ENCODE data around the gene FAM110A. TPM values are rescaled to one million over a fixed set of nuclear protein-coding genes. Genes with fewer than 3 reads are reported as not detected.

The FAM110A gene
- polyA plus RNA-seq, 1 experiment, result 4.2 TPM

DNA sequence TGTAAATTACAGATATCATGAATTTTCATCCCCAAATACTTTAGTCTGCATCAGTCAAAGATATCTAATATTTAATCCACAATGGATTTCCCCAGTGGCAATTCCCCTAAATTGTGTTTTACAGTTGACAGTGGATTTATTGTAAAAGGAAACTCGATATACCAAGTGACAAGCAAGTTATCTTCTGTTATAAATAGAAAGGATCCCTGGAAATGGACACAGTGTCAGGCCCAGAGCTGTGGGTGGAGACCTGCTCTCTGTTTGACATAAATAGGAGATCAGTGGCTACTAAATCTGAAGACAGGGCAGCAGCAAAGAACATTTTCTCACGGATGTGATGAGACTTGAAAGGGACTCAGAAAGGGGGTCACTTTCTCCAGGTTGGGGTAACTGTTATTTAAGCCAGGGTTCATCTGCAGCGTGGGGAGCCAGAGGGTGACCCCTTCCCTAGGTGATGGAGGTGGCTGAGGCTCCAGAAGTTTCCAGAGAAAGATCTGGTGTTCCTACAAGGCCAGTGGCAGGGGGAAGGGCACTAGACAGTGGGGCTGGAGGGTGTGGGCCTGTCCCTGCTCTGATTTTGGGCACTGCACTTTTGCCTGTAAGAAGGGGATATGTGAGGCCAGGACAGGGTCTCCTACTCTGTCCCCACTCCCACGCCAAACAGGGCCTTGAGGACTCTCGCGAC is 12.3 kb upstream of the FAM110A start:
- TF ChIP-seq, protein P1, sequence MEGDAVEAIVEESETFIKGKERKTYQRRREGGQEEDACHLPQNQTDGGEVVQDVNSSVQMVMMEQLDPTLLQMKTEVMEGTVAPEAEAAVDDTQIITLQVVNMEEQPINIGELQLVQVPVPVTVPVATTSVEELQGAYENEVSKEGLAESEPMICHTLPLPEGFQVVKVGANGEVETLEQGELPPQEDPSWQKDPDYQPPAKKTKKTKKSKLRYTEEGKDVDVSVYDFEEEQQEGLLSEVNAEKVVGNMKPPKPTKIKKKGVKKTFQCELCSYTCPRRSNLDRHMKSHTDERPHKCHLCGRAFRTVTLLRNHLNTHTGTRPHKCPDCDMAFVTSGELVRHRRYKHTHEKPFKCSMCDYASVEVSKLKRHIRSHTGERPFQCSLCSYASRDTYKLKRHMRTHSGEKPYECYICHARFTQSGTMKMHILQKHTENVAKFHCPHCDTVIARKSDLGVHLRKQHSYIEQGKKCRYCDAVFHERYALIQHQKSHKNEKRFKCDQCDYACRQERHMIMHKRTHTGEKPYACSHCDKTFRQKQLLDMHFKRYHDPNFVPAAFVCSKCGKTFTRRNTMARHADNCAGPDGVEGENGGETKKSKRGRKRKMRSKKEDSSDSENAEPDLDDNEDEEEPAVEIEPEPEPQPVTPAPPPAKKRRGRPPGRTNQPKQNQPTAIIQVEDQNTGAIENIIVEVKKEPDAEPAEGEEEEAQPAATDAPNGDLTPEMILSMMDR (IDR thresholded peaks at IDR 0.05; ENCODE audit: insufficient read depth, low read depth, low read length), result no peak
- H3K27me3 ChIP-seq (ENCODE audit: control insufficient read depth, insufficient read depth, low read length), result no peaks in the 10 kb centered on the region
- DNase-seq (ENCODE audit: low read depth), result no peak
- ChIA-PET CTCF (interaction anchor here (9.6 kb wide), 1 partner anchor 134 kb away, joined by 318 read pairs; no protein-coding TSS in a partner anchor), POLR2A (no interaction called here)
- H3K36me3 ChIP-seq (ENCODE audit: control insufficient read depth, insufficient read depth, low read length), result no peaks in the 10 kb centered on the region
- H3K4me3 ChIP-seq (ENCODE audit: low read depth, low read length), result no peak overlapping the region

DNA sequence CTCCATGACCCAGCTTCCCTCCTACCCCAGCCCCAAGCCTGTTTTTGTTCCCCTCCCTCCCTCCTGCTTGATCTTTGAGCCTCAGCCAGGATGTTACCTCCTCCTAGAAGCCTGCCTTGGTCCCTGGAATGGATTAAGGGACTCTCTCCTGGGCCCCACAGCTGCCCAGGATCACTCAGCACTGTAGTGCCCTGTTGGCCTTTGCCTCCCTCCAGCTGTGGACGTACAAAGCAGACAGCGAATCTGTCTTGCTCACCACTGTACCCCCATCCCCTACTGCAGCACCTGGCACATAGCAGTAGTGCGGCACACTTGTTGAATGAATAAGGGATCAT is 11.8 kb upstream of the FAM110A start:
- ChIA-PET POLR2A (no interaction called here), CTCF (interaction anchor here (9.6 kb wide), 1 partner anchor 134 kb away, joined by 318 read pairs; no protein-coding TSS in a partner anchor)
- DNase-seq (ENCODE audit: low read depth), result no peak
- H3K36me3 ChIP-seq (ENCODE audit: control insufficient read depth, insufficient read depth, low read length), result no peaks in the 10 kb centered on the region
- H3K27me3 ChIP-seq (ENCODE audit: control insufficient read depth, insufficient read depth, low read length), result no peaks in the 10 kb centered on the region
- H3K4me3 ChIP-seq (ENCODE audit: low read depth, low read length), result no peak overlapping the region
- TF ChIP-seq, protein P1 (IDR thresholded peaks at IDR 0.05; ENCODE audit: insufficient read depth, low read depth, low read length), result no peak

DNA sequence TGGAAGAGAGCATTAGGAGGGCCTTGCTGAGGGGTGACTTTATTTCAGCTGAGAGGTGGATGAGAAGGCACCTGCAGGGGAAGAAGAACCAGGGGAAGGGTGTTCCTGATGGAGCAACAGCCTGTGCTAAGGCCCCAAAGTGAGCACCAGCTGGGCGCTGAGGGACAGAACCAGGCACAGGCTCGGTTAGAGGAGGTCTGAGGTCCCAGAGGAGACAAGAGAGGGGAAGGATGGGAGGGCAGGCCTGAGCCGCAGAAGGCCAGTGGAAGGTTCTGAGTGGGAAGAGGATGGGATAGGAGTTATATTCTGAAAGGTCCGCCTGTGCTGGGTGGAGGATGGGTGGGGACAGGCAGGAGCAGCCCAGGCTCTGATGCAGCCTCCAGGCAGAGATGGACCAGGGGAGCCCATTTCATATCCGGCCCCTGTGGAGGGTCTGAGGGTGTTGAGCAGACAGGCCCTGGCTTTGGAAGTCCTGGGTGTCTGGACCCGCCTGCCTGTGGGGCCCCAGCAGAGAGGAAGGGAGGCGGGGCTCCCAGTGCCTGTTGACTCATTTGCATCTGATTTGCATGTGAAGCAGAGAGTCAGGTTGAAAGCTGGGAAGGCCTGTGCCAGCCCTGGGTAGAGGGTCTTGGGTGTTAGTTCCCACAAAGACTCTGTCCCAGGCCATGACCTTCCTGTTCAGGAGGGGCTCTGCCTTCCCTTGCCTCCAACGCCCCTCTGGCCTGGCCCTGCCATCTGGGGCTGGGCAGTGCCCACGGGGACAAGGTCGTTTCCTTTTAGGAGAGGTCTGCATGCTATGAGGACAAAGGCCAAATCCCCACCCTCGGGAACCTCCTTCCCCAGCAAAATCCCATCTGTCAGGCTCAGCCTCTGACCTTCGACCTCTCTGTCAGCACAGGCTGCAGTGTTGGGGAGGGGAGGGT is 10.6 kb upstream of the FAM110A start:
- POLR2A ChIA-PET, result no interaction called here
- CTCF ChIA-PET, result interaction anchor here (1.3 kb wide), 1 partner anchor 132 kb away, joined by 4 read pairs; no protein-coding TSS in a partner anchor

DNA sequence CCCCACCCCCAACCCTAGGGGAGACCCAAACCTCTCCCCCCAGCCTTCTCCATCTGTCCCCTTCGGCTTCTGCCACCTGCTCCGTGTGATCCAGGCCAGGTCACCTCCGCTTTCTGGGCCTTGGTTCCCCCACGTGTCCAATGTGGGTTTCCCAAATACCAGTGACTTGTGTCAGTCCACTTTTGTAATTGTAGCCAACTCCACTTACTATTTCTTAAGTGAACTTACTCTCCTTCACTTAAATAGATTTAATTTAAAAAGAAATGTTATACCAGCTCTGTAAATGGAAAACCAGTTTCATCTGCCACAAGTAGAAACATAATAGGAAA is 10.0 kb upstream of the FAM110A start:
- Histone ChIP-seq H3K4me3 (ENCODE audit: low read depth, low read length) (no peak overlapping the region), H3K27me3 (ENCODE audit: control insufficient read depth, insufficient read depth, low read length) (no peaks in the 10 kb centered on the region), H3K36me3 (ENCODE audit: control insufficient read depth, insufficient read depth, low read length) (no peaks in the 10 kb centered on the region)
- CTCF ChIA-PET, result interaction anchor here (0.5 to 6.3 kb wide), 2 partner anchors 133 to 315 kb away, joined by 3 to 52 read pairs; no protein-coding TSS in a partner anchor
- TF ChIP-seq, protein P1 (IDR thresholded peaks at IDR 0.05; ENCODE audit: insufficient read depth, low read depth, low read length), result no peak
- no peak for DNase-seq (ENCODE audit: low read depth)
- POLR2A ChIA-PET, result no interaction called here

More for the DNA sequence above, 10.6 kb upstream of the FAM110A start:
- TF ChIP-seq, protein P1 (IDR thresholded peaks at IDR 0.05; ENCODE audit: insufficient read depth, low read depth, low read length), result no peak
- H3K4me3 ChIP-seq (ENCODE audit: low read depth, low read length), result no peak overlapping the region
- DNase-seq (ENCODE audit: low read depth), result no peak
- H3K27me3 ChIP-seq (ENCODE audit: control insufficient read depth, insufficient read depth, low read length), result no peaks in the 10 kb centered on the region
- no peaks in the 10 kb centered on the region for H3K36me3 ChIP-seq (ENCODE audit: control insufficient read depth, insufficient read depth, low read length)

DNA sequence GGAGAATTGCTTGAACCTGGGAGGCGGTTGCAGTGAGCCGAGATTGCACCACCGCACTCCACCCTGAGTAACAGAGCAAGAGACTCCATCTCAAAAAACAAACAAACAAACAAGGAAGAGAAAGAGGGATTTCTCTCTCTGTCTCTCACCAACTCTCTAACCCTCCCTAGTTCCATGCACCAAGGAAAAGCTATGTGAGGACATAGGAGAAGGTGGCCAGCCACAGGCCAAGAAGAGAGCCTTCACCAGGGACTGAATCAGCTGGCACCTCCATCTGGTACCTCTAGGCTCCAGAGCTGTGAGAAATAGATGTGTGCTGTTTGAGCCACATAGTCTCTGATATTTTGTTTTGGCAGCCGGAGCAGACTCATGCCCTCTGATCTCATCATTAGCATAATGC is 9.0 kb upstream of the FAM110A start:
- Histone ChIP-seq H3K27me3 (ENCODE audit: control insufficient read depth, insufficient read depth, low read length) (no peaks in the 10 kb centered on the region), H3K36me3 (ENCODE audit: control insufficient read depth, insufficient read depth, low read length) (no peaks in the 10 kb centered on the region), H3K4me3 (ENCODE audit: low read depth, low read length) (no peak overlapping the region)
- no peak for DNase-seq (ENCODE audit: low read depth)
- TF ChIP-seq, protein P1 (IDR thresholded peaks at IDR 0.05; ENCODE audit: insufficient read depth, low read depth, low read length), result no peak
- ChIA-PET POLR2A (no interaction called here), CTCF (interaction anchor here (0.5 to 6.3 kb wide), 2 partner anchors 40 to 132 kb away, joined by 3 to 52 read pairs; no protein-coding TSS in a partner anchor)
